Hepatocyte (in vitro differentiated cells): Measurements from ENCODE around the gene PRXL2B. TPM values are rescaled to one million over a fixed set of nuclear protein-coding genes. Genes with fewer than 3 reads are reported as not detected.

Source experiments
- DNase-seq: peaks from one replicate; pipeline ENCODE4 v3.0.0-alpha.2; 2016; ENCODE audit warnings: low spot score
- H2AFZ ChIP-seq: fragments of 200-600 bp; sonication (generic); 2 replicates; pipeline ENCODE4 v1.6.0; 2016; ENCODE audit warnings: antibody characterized with exemption, mild to moderate bottlenecking
- H3K27ac ChIP-seq: fragments of 200-600 bp; sonication (generic); 2 replicates; pipeline ENCODE4 v1.5.1; 2016; ENCODE audit warnings: mild to moderate bottlenecking
- H3K27me3 ChIP-seq: fragments of 200-600 bp; sonication (generic); 2 replicates; pipeline ENCODE4 v1.6.1; 2016
- H3K36me3 ChIP-seq: fragments of 200-600 bp; sonication (generic); replicated peaks from 2 replicates; pipeline ENCODE4 v1.5.1; 2016; ENCODE audit warnings: low read depth; ENCODE audit not compliant: insufficient read depth
- H3K4me1 ChIP-seq: fragments of 200-600 bp; sonication (generic); 2 replicates; pipeline ENCODE4 v1.5.1; 2016; ENCODE audit warnings: mild to moderate bottlenecking, moderate library complexity; ENCODE audit not compliant: insufficient read depth
- H3K4me2 ChIP-seq: fragments of 200-600 bp; sonication (generic); 2 replicates; pipeline ENCODE4 v1.6.0; 2016
- H3K4me3 ChIP-seq: fragments of 200-600 bp; sonication (generic); 2 replicates; pipeline ENCODE4 v1.5.1; 2016; ENCODE audit warnings: mild to moderate bottlenecking
- H3K79me2 ChIP-seq: fragments of 200-600 bp; sonication (generic); 2 replicates; pipeline ENCODE4 v1.6.0; 2017; ENCODE audit warnings: mild to moderate bottlenecking
- H3K9me2 ChIP-seq: fragments of 200-600 bp; sonication (generic); replicated peaks from 2 replicates; pipeline ENCODE4 v1.6.0; 2017; ENCODE audit warnings: mild to moderate bottlenecking; ENCODE audit not compliant: insufficient read depth
- H3K9me3 ChIP-seq: fragments of 200-600 bp; sonication (generic); 2 replicates; pipeline ENCODE4 v1.5.1; 2016; ENCODE audit warnings: low read depth, mild to moderate bottlenecking
- H4K20me1 ChIP-seq: fragments of 200-600 bp; sonication (generic); 2 replicates; pipeline ENCODE4 v1.6.0; 2016; ENCODE audit warnings: mild to moderate bottlenecking; ENCODE audit not compliant: insufficient read depth, poor library complexity, severe bottlenecking
- CTCF ChIP-seq: fragments of 200-600 bp; sonication (generic); IDR thresholded peaks from 2 replicates; pipeline ENCODE4 v1.5.1; 2016; ENCODE audit warnings: antibody characterized with exemption, mild to moderate bottlenecking; ENCODE audit not compliant: poor library complexity
- EZH2 ChIP-seq: fragments of 200-600 bp; sonication (generic); IDR thresholded peaks from 2 replicates; pipeline ENCODE4 v1.6.1; 2016; ENCODE audit warnings: antibody characterized with exemption, mild to moderate bottlenecking, borderline replicate concordance
- EZH2phosphoT487 ChIP-seq: fragments of 200-600 bp; sonication (generic); IDR thresholded peaks from one replicate; pipeline ENCODE4 v1.6.1; 2018; ENCODE audit warnings: antibody characterized with exemption, mild to moderate bottlenecking, low read depth, moderate library complexity; ENCODE audit not compliant: unreplicated experiment, severe bottlenecking
- WGBS: methylation state at CpG from one replicate; pipeline ENCODE4 v1.1.6; 2016; ENCODE audit warnings: low lambda C conversion rate; ENCODE audit errors: missing lambda C conversion rate; 5-methylcytosine and 5-hydroxymethylcytosine counted together
- polyA plus RNA-seq: library from polyadenylated mRNA; unstranded; fragments of >200 nt; fragmentation: Nextera tagmentation; extraction: Ambion mirVana; gene quantifications from 2 replicates; pipeline ENCODE4 v1.2.1, GENCODE V29; 2016
- total RNA-seq: library from RNA; depleted of rRNA; stranded (reverse); fragments of >200 nt; gene quantifications from 2 replicates; pipeline ENCODE4 v1.2.3, GENCODE V29; 2014

PRXL2B gene
- total and polyA plus RNA-seq, 2 experiments from 2014 or later, result 36.7 to 41.4 TPM

GRCh38 chr1:2632051-2632430 lies 45.5 kb downstream of the PRXL2B start:
- Histone ChIP-seq H3K79me2 (no peaks in the 10 kb centered on the region), H3K27me3 (peaks cover 31% of the 10 kb centered on the region), H3K9me2 (no peaks in the 10 kb centered on the region), H3K9me3 (no peaks in the 10 kb centered on the region), H3K4me2 (no peak overlapping the region), H4K20me1 (no peaks in the 10 kb centered on the region), H3K36me3 (no peaks in the 10 kb centered on the region), H3K4me3 (no peak overlapping the region), H3K27ac (no peak overlapping the region), H2AFZ (no peak overlapping the region), H3K4me1 (peaks cover 14% of the 10 kb centered on the region)
- DNase-seq, result no peak
- WGBS, result 75% methylated on average over 5 of the region's 8 CpGs
- no peak for TF ChIP-seq EZH2phosphoT487
- TF ChIP-seq EZH2, result no peak
- no peak for TF ChIP-seq CTCF

GRCh38 chr1:2632561-2633361 lies 46.2 kb downstream of the PRXL2B start, which contains the start of gene MMEL1:
TSS of gene MMEL1 (minus strand) at chr1:2633016. CDS start at chr1:2629484, 3,532 bp downstream.
- DNase-seq, result peak; percentile 35

GRCh38 chr1:2633366-2633935 lies 46.9 kb downstream of the PRXL2B start:
- H3K9me2 ChIP-seq, result no peaks in the 10 kb centered on the region
- no peak overlapping the region for H3K4me3 ChIP-seq
- H3K4me1 ChIP-seq, result peaks cover 18% of the 10 kb centered on the region
- H3K27ac ChIP-seq, result no peak overlapping the region
- H2AFZ ChIP-seq, result no peak overlapping the region
- no peak overlapping the region for H3K4me2 ChIP-seq
- TF ChIP-seq EZH2phosphoT487, result no peak
- H3K79me2 ChIP-seq, result no peaks in the 10 kb centered on the region
- DNase-seq, result no peak
- H4K20me1 ChIP-seq, result no peaks in the 10 kb centered on the region
- no peaks in the 10 kb centered on the region for H3K9me3 ChIP-seq
- 93% methylated on average over 12 of the region's 12 CpGs for WGBS
- no peaks in the 10 kb centered on the region for H3K36me3 ChIP-seq
- peaks cover 21% of the 10 kb centered on the region for H3K27me3 ChIP-seq

More at GRCh38 chr1:2632561-2633361, 46.2 kb downstream of the PRXL2B start, which contains the start of gene MMEL1:
- 82% methylated on average over 13 of the region's 16 CpGs for WGBS
- H3K4me2 ChIP-seq, result peak within 1 kb of the TSS; percentile 49
- H4K20me1 ChIP-seq, result no peaks in the 10 kb centered on the region
- no peaks in the 10 kb centered on the region for H3K9me2 ChIP-seq
- peaks cover 18% of the 10 kb centered on the region for H3K4me1 ChIP-seq
- H3K9me3 ChIP-seq, result no peaks in the 10 kb centered on the region
- no peak for TF ChIP-seq EZH2phosphoT487
- no peak for TF ChIP-seq CTCF
- no peak for TF ChIP-seq EZH2
- H3K4me3 ChIP-seq, result no peak within 1 kb of the TSS
- H3K79me2 ChIP-seq, result no peaks in the 10 kb centered on the region
- H3K27me3 ChIP-seq, result peaks cover 26% of the 10 kb centered on the region
- no peak within 1 kb of the TSS for H2AFZ ChIP-seq
- H3K36me3 ChIP-seq, result no peaks in the 10 kb centered on the region
- H3K27ac ChIP-seq, result no peak within 1 kb of the TSS

GRCh38 chr1:2633936-2634491 lies 47.4 kb downstream of the PRXL2B start:
- Histone ChIP-seq H3K4me2 (no peak overlapping the region), H3K79me2 (no peaks in the 10 kb centered on the region), H3K4me3 (no peak overlapping the region), H4K20me1 (no peaks in the 10 kb centered on the region), H3K36me3 (no peaks in the 10 kb centered on the region), H3K27ac (no peak overlapping the region), H3K9me2 (no peaks in the 10 kb centered on the region), H3K4me1 (peaks cover 18% of the 10 kb centered on the region), H2AFZ (no peak overlapping the region), H3K27me3 (peaks cover 15% of the 10 kb centered on the region), H3K9me3 (no peaks in the 10 kb centered on the region)
- TF ChIP-seq CTCF, result no peak
- no peak for DNase-seq
- 78% methylated on average over 8 of the region's 8 CpGs for WGBS
